DND-41 (cell line): ENCODE data around the gene FOCAD.

Experiments used
- ATAC-seq: fragments of 200-7000 bp; cut with Tn5 transposase; 3 replicates; pipeline ENCODE4 v1.9.1; 2021; ENCODE audit warnings: low read depth; ENCODE audit not compliant: insufficient read depth
- DNase-seq: peaks from one replicate; pipeline ENCODE4 v3.0.0-alpha.2; 2020
- H2AFZ ChIP-seq: 2 replicates; pipeline ENCODE4 v1.6.0; 2012; ENCODE audit warnings: low read depth, low read length
- H3K27ac ChIP-seq: 2 replicates; pipeline ENCODE4 v1.5.1; 2012; ENCODE audit warnings: low read length, inconsistent platforms
- H3K27me3 ChIP-seq: fragments of 200-600 bp; sonication (generic); 2 replicates; pipeline ENCODE4 v1.6.0; 2012; ENCODE audit warnings: low read length, mild to moderate bottlenecking, inconsistent platforms; ENCODE audit not compliant: insufficient read depth, poor library complexity
- H3K36me3 ChIP-seq: 2 replicates; pipeline ENCODE4 v1.5.1; 2012; ENCODE audit warnings: low read length, inconsistent platforms; ENCODE audit not compliant: insufficient read depth
- H3K4me1 ChIP-seq: 2 replicates; pipeline ENCODE4 v1.5.1; 2012; ENCODE audit warnings: mild to moderate bottlenecking, low read length; ENCODE audit not compliant: insufficient read depth
- H3K4me2 ChIP-seq: 2 replicates; pipeline ENCODE4 v1.6.0; 2012; ENCODE audit warnings: mild to moderate bottlenecking, moderate library complexity, low read length, inconsistent platforms; ENCODE audit not compliant: insufficient read depth
- H3K4me3 ChIP-seq, 2 experiments: fragments of 200-600 bp in 1 of 2; shearing (Covaris generic) in 1 of 2; 2 replicates each; pipeline ENCODE4 v1.5.1; 2012 to 2016; ENCODE audit warnings: inconsistent platforms in 2 of 2, low read length in 2 of 2, mild to moderate bottlenecking in 2 of 2, low read depth in 1 of 2, moderate library complexity in 1 of 2
- H3K79me2 ChIP-seq: 2 replicates; pipeline ENCODE4 v1.6.0; 2012; ENCODE audit warnings: low read length, inconsistent platforms; ENCODE audit not compliant: insufficient read depth
- H3K9ac ChIP-seq: 2 replicates; pipeline ENCODE4 v1.6.0; 2012; ENCODE audit warnings: low read depth, mild to moderate bottlenecking, inconsistent platforms, low read length, moderate library complexity
- H3K9me3 ChIP-seq: 2 replicates; pipeline ENCODE4 v1.5.1; 2012; ENCODE audit warnings: low read length, moderate library complexity, mild to moderate bottlenecking, inconsistent platforms; ENCODE audit not compliant: insufficient read depth, severe bottlenecking
- H4K20me1 ChIP-seq: 2 replicates; pipeline ENCODE4 v1.6.0; 2012; ENCODE audit warnings: low read length; ENCODE audit not compliant: insufficient read depth
- EZH2 ChIP-seq: IDR thresholded peaks from 3 replicates; pipeline ENCODE4 v1.6.1; 2012; ENCODE audit warnings: borderline replicate concordance, low read depth, mild to moderate bottlenecking, moderate library complexity, low read length, inconsistent platforms; ENCODE audit not compliant: severe bottlenecking
- TF ChIP-seq, protein P1 (sequence below): IDR thresholded peaks from 2 replicates; pipeline ENCODE4 v1.5.1; 2012; ENCODE audit warnings: borderline replicate concordance, low read length, moderate library complexity, mild to moderate bottlenecking; ENCODE audit not compliant: poor library complexity, severe bottlenecking; ENCODE audit errors: extremely low read depth

The FOCAD gene

DNA sequence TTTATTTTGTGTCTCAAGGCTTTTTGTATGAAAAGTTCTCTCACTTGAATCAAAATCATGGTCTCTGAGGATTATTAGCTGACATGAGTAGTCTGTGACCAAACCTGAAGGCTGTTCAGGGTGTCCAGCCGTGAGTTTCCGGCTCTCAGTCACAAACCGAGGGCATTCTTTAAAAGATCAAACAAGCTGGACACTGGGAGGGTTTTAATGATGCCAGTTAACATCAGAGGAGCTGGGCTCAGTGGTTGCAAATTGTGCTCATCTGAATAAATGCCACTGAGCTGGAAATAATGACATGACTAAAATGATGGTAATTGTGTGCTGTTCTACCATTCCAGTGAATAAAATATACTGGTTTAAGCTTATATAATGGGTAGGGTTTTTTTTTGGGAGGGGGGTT is 153.1 kb downstream of the FOCAD start:
- no peaks in the 10 kb centered on the region; the same call in 1 of the 2 replicates for H3K36me3 ChIP-seq
- H3K9me3 ChIP-seq = no peaks in the 10 kb centered on the region
- DNase-seq = no peak
- H3K9ac ChIP-seq = no peak overlapping the region
- H3K79me2 ChIP-seq = no peaks in the 10 kb centered on the region
- no peak overlapping the region for H2AFZ ChIP-seq
- no peaks in the 10 kb centered on the region for H3K27me3 ChIP-seq
- no peak for ATAC-seq
- H3K4me2 ChIP-seq = no peak overlapping the region
- H3K27ac ChIP-seq = no peak overlapping the region
- TF ChIP-seq, protein P1, sequence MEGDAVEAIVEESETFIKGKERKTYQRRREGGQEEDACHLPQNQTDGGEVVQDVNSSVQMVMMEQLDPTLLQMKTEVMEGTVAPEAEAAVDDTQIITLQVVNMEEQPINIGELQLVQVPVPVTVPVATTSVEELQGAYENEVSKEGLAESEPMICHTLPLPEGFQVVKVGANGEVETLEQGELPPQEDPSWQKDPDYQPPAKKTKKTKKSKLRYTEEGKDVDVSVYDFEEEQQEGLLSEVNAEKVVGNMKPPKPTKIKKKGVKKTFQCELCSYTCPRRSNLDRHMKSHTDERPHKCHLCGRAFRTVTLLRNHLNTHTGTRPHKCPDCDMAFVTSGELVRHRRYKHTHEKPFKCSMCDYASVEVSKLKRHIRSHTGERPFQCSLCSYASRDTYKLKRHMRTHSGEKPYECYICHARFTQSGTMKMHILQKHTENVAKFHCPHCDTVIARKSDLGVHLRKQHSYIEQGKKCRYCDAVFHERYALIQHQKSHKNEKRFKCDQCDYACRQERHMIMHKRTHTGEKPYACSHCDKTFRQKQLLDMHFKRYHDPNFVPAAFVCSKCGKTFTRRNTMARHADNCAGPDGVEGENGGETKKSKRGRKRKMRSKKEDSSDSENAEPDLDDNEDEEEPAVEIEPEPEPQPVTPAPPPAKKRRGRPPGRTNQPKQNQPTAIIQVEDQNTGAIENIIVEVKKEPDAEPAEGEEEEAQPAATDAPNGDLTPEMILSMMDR = no peak
- no peak for TF ChIP-seq EZH2
- H4K20me1 ChIP-seq = no peaks in the 10 kb centered on the region
- no peaks in the 10 kb centered on the region for H3K4me1 ChIP-seq
- H3K4me3 ChIP-seq = no peak overlapping the region

DNA sequence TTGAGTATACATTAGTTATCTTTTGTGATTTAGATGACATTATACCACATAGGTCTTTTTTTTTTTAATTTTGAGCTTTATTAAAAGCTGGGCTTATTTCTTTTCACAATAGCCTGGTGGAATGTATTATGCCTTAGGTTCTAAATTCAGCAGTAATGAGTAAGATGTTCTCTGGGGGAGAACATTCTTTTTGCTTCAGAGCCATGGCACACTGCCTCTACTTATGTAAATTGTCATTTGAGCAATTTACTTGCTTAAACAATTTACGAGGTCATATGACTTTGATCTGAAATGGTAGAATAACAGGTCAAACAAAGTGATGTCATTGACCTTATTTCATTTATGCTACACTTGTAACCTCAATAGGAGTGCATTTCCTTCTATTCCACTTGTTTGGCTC is 154.2 kb downstream of the FOCAD start:
- Histone ChIP-seq H3K4me1 (no peaks in the 10 kb centered on the region), H3K36me3 (no peaks in the 10 kb centered on the region; the same call in 1 of the 2 replicates), H2AFZ (no peak overlapping the region), H3K4me2 (no peak overlapping the region), H3K27ac (no peak overlapping the region), H3K27me3 (no peaks in the 10 kb centered on the region), H3K79me2 (no peaks in the 10 kb centered on the region), H3K9ac (no peak overlapping the region), H4K20me1 (no peaks in the 10 kb centered on the region), H3K9me3 (no peaks in the 10 kb centered on the region), H3K4me3 (no peak overlapping the region)
- no peak for DNase-seq
- ATAC-seq = no peak
- TF ChIP-seq EZH2 = no peak
- TF ChIP-seq, protein P1 = no peak

DNA sequence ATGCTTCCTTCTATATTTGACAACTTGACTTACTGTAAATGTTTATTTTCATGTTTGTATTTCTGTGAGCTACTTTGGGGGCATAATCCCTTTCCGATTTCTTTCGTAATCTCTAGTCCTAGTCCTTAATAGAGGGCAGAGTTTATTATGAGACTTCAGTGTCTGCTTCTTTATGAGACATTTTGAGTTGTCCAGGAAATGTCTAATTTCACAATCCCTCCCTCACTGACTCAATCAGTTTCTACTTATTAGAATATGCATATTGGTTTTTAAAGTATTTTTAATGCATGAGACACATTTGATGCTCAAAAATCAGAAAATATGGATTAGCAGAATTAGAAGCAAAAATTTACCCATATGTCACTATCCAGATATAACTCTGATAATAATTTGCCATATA is 160.9 kb downstream of the FOCAD start:
- Histone ChIP-seq H3K36me3 (no peaks in the 10 kb centered on the region), H3K27ac (no peak overlapping the region), H3K9me3 (no peaks in the 10 kb centered on the region), H3K4me1 (peaks cover 4% of the 10 kb centered on the region; the same call in 1 of the 2 replicates), H3K79me2 (no peaks in the 10 kb centered on the region), H3K27me3 (no peaks in the 10 kb centered on the region), H3K4me2 (no peak overlapping the region), H3K9ac (no peak overlapping the region), H3K4me3 (no peak overlapping the region), H4K20me1 (no peaks in the 10 kb centered on the region), H2AFZ (no peak overlapping the region)
- DNase-seq (no peak), ATAC-seq (no peak)
- no peak for TF ChIP-seq EZH2
- TF ChIP-seq, protein P1 = no peak

DNA sequence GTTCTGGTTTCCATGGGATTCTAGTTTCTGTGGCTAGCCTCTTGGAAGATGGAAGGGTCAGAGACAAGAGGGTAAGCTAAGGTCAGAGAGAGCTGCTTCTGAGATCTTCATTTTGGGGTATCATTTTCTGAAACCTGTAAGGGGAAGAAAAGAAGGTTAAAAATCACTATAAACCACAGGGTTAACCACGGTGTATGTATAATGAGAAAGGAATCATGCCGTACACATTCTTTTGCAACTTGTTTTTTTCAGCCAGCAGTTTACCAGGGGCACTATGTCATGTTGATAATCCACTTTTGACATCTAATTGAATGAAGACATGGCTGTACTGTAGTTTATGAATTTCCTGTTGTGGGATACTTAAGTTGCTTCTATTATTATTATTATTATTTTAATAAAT is 164.4 kb downstream of the FOCAD start:
- DNase-seq (no peak), ATAC-seq (peak; percentile 33; the same call in 1 of the 3 replicates)
- TF ChIP-seq EZH2 = no peak
- TF ChIP-seq, protein P1 = no peak
- no peak overlapping the region for H2AFZ ChIP-seq
- H3K27ac ChIP-seq = no peak overlapping the region
- peaks cover 4% of the 10 kb centered on the region; the same call in 1 of the 2 replicates for H3K4me1 ChIP-seq
- H4K20me1 ChIP-seq = no peaks in the 10 kb centered on the region
- no peak overlapping the region for H3K9ac ChIP-seq
- H3K4me2 ChIP-seq = no peak overlapping the region
- H3K9me3 ChIP-seq = no peaks in the 10 kb centered on the region
- no peaks in the 10 kb centered on the region for H3K79me2 ChIP-seq
- no peaks in the 10 kb centered on the region for H3K36me3 ChIP-seq
- no peak overlapping the region for H3K4me3 ChIP-seq
- no peaks in the 10 kb centered on the region for H3K27me3 ChIP-seq
